SU-DHL-6 (cell line): ENCODE measurements around the gene PGAM2.

Experiments used
- EZH2phosphoT487 ChIP-seq: fragments of 200-600 bp; sonication (generic), shearing (Covaris generic); conservative IDR thresholded peaks from 2 replicates; pipeline ENCODE4 v1.6.1; 2018; ENCODE audit warnings: mild to moderate bottlenecking, antibody characterized with exemption, low read length, moderate library complexity, mixed read lengths
- TF ChIP-seq, protein P1 (sequence below): fragments of 200-600 bp; sonication (generic); IDR thresholded peaks from one replicate; pipeline ENCODE4 v1.5.1; 2017; ENCODE audit warnings: antibody characterized with exemption, mild to moderate bottlenecking, low read length, moderate library complexity; ENCODE audit not compliant: insufficient read depth, poor library complexity, severe bottlenecking

DNA sequence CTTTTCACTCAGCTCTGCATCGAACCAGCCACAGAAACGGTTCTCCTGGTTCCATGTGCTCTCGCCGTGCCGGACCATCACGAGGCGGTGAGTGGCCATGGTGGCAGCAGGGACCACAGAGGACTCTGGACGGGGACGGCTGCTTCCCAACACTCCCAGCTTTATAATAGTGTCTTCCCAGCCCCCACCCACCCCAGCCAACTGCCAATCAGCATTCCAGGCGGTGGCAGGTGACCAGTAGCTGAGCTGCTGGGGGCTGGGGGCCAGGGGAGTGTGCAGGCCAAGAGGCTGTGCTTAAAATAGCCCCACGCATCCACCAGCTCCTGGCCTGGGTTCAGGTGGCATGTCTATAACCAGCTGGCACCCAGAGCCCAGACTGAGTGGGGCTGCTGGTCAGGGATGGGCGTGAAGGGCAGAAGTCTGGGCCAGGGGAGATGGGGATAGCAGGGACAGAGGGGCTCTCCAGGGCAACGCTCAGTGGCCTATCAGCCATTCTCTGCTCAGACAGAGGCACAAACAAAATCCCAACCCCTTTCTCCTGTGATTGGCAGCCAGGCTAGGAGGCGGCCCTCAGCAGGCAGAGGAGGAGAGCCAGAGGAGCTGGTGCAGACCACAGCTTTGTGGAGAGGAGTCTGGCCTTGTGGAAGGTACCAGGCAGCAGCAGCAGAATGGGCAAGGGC, at the start of gene PGAM2:
- TF ChIP-seq, protein P1, sequence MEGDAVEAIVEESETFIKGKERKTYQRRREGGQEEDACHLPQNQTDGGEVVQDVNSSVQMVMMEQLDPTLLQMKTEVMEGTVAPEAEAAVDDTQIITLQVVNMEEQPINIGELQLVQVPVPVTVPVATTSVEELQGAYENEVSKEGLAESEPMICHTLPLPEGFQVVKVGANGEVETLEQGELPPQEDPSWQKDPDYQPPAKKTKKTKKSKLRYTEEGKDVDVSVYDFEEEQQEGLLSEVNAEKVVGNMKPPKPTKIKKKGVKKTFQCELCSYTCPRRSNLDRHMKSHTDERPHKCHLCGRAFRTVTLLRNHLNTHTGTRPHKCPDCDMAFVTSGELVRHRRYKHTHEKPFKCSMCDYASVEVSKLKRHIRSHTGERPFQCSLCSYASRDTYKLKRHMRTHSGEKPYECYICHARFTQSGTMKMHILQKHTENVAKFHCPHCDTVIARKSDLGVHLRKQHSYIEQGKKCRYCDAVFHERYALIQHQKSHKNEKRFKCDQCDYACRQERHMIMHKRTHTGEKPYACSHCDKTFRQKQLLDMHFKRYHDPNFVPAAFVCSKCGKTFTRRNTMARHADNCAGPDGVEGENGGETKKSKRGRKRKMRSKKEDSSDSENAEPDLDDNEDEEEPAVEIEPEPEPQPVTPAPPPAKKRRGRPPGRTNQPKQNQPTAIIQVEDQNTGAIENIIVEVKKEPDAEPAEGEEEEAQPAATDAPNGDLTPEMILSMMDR: no peak
- no peak for TF ChIP-seq EZH2phosphoT487
